Measurements from ENCODE around the gene FLAD1.

- TF ChIP-seq CTCF (conservative IDR thresholded peaks at IDR 0.05; ENCODE audit: low read depth in 2 of 2) = no peak
- no peak for TF ChIP-seq EZH2 (IDR thresholded peaks at IDR 0.05; ENCODE audit: low read depth, unreplicated experiment)
- TF ChIP-seq CREB1 (CRISPR knock-in tag; IDR thresholded peaks at IDR 0.05; ENCODE audit: low read depth) = no peak
Measured at GRCh38 chr1:154960446-154961136, 22.6 kb upstream of the FLAD1 start.

Measured in GM23338 (cell line).